PC-9 (cell line): ENCODE data around the gene FAM167B.

Experiments
- EZH2 ChIP-seq: fragments of 200-600 bp; sonication (generic); IDR thresholded peaks from 2 replicates; pipeline ENCODE4 v1.8.0; 2017; ENCODE audit warnings: antibody characterized with exemption, low read depth
- TF ChIP-seq, protein P1 (sequence below): fragments of 200-600 bp; sonication (generic); conservative IDR thresholded peaks from 2 replicates; pipeline ENCODE4 v1.6.1; 2017; ENCODE audit warnings: mixed run types, antibody characterized with exemption, mild to moderate bottlenecking, moderate library complexity

DNA sequence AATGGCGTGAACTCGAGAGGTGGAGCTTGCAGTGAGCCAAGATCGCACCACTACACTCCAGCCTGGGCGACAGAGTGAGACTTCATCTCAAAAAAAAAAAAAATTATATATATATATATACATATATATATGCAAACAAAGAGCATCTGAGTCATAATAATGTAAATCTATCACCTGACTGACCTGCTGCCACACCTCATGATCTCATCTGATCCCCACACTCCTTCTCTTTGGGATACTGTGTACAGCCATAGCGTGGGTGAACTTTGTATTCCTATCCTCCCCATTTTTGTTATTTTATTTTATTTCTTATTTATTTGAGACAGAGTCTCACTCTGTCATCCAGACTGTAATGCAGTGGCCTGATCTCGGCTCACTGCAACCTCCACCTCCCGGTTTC lies 42.2 kb downstream of the FAM167B start:
- TF ChIP-seq, protein P1, sequence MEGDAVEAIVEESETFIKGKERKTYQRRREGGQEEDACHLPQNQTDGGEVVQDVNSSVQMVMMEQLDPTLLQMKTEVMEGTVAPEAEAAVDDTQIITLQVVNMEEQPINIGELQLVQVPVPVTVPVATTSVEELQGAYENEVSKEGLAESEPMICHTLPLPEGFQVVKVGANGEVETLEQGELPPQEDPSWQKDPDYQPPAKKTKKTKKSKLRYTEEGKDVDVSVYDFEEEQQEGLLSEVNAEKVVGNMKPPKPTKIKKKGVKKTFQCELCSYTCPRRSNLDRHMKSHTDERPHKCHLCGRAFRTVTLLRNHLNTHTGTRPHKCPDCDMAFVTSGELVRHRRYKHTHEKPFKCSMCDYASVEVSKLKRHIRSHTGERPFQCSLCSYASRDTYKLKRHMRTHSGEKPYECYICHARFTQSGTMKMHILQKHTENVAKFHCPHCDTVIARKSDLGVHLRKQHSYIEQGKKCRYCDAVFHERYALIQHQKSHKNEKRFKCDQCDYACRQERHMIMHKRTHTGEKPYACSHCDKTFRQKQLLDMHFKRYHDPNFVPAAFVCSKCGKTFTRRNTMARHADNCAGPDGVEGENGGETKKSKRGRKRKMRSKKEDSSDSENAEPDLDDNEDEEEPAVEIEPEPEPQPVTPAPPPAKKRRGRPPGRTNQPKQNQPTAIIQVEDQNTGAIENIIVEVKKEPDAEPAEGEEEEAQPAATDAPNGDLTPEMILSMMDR: no peak
- no peak for TF ChIP-seq EZH2
